Vagina (tissue), 2 donors: ENCODE data around the gene ATP5MG.

Experiments
- POLR2A ChIP-seq, 2 donors: fragments of 450-650 bp; IDR thresholded peaks; one replicate each; pipeline ENCODE4 v1.6.1; 2017; ENCODE audit warnings: antibody characterized with exemption in 2 of 2, mild to moderate bottlenecking in 2 of 2, moderate library complexity in 2 of 2
- POLR2AphosphoS5 ChIP-seq, 2 donors: sonication (generic); formaldehyde crosslinking; IDR thresholded peaks; one replicate each; pipeline ENCODE4 v1.9.0; 2017; ENCODE audit warnings: antibody characterized with exemption in 2 of 2, mild to moderate bottlenecking in 2 of 2, low read depth in 1 of 2; ENCODE audit not compliant: insufficient read depth in 1 of 2

DNA sequence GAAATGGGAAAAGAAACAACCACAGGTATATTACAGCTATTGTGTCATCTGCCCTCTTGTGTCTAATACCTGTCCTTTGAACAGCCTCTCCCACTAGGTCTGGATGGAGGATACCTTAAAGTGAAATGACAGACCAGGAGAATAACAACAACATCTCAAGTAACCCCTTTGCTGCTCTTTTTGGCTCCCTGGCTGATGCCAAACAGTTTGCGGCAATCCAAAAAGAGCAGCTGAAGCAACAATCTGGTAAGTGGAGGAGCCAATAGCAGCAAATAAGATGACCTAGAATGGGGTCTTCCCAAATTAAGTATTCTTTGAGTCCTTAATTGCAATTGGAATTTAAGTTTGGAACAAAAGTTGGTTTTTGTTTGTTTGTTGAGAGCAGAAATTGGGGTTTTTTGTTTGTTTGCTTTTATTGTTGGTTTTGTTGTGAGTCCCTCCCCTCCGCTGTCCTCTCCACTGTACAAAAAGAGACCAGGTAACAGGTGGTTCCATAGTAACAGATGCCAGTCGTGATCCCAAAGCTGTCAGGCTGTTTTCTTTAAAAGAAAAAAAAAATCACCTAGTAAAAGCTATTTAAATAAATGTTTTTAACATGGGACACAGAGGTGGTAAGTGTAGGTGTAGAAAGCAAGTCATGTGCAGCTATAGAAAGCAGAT, 36.3 kb upstream of the ATP5MG start:
- TF ChIP-seq POLR2A (IDR thresholded peaks at IDR 0.05) (no peak), POLR2AphosphoS5 (IDR thresholded peaks at IDR 0.05; ENCODE audit: insufficient read depth in 1 of 2, low read depth in 1 of 2) (no peak)
